GM12865 (cell line): Measurements from ENCODE around the gene MTMR10.

Experiments used
- DNase-seq: peaks from one replicate; pipeline ENCODE4 v3.0.0; 2010; ENCODE audit warnings: low read depth
- H3K4me3 ChIP-seq: 2 replicates; pipeline ENCODE4 v1.5.1; 2011; ENCODE audit warnings: mild to moderate bottlenecking, low read depth, low read length, control low read depth
- TF ChIP-seq, protein P1 (sequence below): IDR thresholded peaks from 2 replicates; pipeline ENCODE4 v1.5.1; 2011; ENCODE audit warnings: low read length, control low read depth, low read depth, inconsistent platforms; ENCODE audit not compliant: insufficient read depth; ENCODE audit errors: missing control alignments

Gene MTMR10

DNA sequence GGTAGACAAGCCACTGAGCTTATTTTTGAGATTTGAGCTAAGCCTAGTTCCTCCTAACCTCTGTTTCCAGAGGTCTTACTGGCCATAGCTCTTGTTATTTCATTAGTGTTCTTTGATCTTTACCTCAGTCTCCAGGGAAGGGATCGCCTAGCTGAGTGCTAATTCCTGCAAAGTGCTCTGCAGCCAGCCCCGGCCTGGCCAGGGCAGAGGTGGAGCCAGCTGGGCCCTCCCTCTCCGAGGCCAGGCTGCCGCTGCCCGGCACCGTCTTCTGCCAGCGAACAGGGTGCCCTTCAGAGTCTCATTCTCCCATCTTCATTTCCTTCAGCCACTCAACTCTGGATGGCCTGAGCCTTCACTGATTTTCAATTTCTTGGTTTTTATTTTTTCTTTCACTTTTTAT lies 68.0 kb downstream of the MTMR10 start:
- no peak overlapping the region for H3K4me3 ChIP-seq
- TF ChIP-seq, protein P1, sequence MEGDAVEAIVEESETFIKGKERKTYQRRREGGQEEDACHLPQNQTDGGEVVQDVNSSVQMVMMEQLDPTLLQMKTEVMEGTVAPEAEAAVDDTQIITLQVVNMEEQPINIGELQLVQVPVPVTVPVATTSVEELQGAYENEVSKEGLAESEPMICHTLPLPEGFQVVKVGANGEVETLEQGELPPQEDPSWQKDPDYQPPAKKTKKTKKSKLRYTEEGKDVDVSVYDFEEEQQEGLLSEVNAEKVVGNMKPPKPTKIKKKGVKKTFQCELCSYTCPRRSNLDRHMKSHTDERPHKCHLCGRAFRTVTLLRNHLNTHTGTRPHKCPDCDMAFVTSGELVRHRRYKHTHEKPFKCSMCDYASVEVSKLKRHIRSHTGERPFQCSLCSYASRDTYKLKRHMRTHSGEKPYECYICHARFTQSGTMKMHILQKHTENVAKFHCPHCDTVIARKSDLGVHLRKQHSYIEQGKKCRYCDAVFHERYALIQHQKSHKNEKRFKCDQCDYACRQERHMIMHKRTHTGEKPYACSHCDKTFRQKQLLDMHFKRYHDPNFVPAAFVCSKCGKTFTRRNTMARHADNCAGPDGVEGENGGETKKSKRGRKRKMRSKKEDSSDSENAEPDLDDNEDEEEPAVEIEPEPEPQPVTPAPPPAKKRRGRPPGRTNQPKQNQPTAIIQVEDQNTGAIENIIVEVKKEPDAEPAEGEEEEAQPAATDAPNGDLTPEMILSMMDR, result no peak
- DNase-seq, result no peak

DNA sequence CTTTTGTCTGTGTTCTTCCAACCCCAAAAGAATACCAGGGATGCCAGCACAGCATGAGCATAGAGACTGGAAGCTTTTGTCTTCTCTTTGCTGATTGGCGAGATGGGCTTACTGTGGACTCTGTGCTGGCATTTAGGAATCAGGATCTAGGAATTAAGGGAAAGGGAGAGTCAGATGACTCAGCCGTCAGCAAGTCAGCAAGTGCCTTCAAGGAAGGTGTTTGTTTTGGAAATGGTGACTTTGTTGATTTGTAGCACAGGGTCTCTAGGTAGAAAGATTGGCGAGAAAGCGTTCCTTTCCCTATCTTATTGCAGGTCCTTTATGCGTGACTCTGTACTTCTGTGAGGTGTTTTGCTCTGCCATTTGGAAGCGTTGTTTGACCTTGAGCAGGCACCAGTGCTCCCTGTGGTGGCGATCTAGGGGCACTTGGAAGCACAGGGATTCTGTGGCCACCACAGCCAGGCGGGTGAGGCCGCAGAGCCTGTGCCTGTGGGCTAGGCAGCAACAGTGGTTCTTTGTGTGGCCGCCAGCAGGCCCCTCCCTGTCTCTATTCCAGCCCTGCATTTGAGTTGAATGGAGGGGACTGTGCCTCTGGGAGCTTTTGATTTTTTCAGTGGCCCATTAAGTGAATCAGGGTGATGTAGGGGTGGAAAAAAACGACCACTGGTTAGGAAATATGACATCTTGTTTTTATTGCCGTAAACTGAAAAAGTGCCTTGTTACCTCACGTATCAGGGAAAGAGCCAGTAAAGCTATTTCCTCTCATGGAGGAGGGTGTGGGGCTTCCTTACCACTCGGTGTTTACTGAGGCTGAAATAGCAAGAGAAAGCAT lies 68.7 kb downstream of the MTMR10 start:
- TF ChIP-seq, protein P1, result no peak
- H3K4me3 ChIP-seq, result no peak overlapping the region
- DNase-seq, result no peak

DNA sequence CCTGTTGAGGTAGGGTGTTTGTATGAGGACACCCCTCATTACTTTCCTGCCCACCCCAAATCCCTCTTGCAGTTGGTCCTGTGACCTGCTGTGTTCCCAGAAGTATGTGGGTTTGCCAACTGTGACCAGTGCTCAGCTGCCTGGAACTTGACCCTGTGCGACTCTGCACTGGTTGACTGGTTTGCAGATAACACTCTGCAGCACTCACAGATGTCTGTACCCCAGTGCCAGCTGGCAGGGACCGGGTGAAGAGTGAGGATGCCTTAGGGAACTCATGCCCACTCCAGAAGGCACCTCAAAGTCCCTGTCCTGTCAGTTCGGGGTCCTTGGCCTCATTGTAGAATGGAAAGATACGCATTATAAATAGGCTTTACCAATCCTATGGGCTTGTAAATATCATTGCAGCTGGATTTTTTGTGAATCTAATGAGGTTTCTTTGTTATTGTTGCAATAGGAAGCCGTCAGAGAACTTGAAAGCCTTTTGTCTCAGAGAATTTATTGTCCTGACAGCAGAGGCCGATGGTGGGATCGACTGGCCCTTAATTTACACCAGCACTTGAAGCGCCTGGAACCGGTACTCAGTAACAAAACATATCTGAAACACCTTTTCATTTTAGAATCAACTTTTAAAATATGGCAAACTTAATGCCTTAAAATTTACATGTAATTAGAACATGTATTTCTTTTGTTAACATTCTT lies 69.5 kb downstream of the MTMR10 start:
- no peak for DNase-seq
- H3K4me3 ChIP-seq, result no peak overlapping the region
- TF ChIP-seq, protein P1, result no peak

DNA sequence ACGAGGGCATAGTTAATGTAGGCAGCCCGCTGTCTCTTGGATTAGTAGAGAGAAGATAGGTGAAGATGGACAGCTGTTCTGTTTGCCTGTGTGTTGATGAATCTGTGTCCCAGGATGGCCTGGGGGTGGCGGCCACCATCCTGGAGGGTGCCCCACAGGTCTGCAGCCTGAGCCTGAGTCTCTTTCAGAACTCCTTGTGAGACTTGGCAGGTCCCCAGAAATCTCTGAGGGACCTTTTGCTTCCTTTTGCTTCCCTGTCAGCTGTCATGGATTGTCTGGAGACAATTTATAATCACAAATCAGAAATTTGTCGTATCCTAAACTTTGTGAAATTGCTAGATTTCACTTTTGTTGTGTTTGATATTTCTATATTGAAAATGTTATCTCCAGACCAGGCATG lies 70.3 kb downstream of the MTMR10 start:
- TF ChIP-seq, protein P1, result no peak
- no peak overlapping the region for H3K4me3 ChIP-seq
- no peak for DNase-seq

DNA sequence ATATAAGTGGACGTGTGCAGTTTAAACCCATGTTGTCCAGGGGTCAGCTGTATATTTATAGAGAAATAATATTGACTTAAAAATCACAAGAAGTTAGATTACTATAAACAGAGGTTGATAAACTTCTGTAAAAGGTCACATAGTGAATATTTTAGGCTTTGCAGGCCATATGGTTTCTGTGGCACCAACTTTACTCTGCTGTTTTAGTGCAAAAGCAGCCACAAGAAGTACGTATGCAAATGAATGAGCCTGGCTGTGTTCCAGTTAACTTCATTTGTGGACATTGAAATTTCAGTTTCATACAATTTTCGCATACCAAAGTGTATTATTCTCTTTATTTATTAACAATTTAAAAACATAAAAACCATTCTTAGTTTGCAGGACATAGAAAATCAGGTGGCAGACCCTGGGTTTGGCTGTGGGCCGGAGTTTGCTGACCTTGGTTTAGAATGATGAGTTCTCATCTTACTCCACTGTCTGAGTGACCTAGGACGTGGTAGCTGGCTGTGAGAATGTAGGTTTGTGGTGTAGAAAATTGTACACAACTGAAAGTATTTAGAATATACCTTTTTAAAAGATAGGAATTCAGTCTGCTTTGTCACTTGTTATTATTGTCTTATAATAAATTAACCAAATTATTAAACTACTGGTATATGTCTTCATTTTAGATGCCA lies 71.4 kb downstream of the MTMR10 start:
- TF ChIP-seq, protein P1, result no peak
- H3K4me3 ChIP-seq, result no peak overlapping the region

DNA sequence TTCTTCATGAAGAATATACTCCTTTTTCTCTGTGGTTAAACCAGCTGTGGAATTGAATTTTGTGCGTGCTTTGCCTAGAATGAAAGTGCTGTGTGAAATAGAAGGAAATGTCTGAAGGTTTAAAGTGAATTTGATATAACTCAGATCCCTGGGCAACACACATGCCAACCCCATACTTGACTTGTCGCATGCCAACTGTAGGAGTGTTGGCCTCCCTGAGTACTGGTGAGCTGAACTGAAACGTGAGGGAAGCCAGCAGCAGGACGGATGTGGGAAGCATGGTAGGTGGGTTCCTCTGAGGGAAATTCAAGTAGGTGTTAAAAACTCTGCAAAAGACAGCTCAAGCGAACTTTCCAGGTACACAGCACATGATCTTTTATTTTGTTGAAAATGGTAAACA lies 73.1 kb downstream of the MTMR10 start:
- TF ChIP-seq, protein P1, result no peak
- no peak for DNase-seq
- H3K4me3 ChIP-seq, result no peak overlapping the region

More for the DNA sequence above, 71.4 kb downstream of the MTMR10 start:
- DNase-seq, result peak; percentile 55
